ENCODE data around the gene TRAP1.

TRAP1 gene

DNA sequence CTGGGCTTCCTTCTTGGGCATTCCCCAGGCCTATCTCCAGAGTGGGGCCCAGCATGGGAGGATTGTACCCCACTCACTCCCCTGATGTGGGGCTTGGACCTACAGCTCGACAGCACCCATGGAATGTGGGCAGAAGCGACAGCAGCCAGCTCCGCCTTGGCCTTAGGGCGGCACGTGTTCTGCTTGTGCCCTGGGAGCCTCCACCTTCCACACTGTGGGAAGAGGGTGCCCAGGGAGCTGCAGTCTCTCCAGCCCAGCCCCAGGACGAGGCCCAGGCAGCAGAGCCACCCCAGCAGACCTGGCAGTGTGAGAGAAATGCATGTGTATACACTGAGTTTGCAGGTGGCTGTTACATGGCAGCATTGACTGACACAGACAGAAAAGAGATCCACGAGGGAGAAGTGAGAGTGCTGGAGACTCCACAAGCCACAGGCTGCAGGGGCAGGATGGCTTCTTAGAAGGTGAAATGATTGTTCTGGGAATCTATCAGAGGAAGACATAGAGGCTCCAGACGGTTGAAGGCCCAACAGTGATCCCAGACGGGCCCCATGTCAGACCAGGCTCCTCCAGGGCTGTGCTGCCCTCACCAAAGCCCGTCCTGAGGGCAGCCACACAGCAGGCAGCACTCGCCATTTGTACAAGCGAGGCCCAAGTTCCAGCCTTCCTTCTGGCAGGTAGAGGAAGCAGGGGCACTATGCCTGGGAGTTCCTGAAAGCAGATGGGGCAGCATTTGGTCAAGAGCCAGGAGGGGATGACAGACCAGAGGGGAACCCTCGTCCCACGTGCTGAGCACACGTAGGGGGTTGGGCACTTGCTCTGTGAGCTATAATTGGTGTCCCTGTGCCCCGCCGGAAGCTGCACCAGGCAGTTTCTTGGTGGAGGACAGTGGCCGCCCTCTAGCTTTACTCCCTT lies 65.6 kb downstream of the TRAP1 start:
- DNase-seq (ENCODE audit: low spot score) = no peak

DNA sequence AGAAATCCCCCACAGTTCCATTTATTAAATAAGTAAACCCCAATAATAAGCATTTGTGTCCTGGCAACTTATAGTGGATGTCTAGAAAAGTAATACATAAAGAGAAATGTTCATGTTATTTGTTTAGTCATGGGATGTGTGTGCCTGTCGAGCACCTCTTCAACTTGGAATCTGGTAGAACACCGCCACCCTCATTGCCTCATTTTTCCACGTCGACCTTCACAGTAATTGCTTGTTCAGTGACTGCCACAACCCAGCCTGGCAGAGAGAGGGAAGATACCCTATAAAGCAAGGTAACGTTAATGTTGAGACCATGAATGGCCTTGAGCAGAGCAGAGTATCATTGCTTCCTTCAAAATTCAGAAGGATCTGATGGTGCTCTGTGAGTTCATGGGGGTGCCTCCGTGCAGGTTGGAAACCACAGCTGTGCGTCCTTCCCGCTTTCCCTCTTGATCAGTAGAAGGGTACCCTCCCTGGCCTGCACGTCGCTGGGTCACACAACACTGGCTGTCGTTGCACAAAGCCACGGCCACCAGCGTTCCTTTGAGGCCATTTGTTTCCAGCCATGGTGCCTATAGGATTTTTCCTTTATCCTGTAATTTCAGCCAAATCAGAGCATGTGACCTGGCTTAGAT lies 66.6 kb downstream of the TRAP1 start:
- DNase-seq (ENCODE audit: low spot score) = no peak

DNA sequence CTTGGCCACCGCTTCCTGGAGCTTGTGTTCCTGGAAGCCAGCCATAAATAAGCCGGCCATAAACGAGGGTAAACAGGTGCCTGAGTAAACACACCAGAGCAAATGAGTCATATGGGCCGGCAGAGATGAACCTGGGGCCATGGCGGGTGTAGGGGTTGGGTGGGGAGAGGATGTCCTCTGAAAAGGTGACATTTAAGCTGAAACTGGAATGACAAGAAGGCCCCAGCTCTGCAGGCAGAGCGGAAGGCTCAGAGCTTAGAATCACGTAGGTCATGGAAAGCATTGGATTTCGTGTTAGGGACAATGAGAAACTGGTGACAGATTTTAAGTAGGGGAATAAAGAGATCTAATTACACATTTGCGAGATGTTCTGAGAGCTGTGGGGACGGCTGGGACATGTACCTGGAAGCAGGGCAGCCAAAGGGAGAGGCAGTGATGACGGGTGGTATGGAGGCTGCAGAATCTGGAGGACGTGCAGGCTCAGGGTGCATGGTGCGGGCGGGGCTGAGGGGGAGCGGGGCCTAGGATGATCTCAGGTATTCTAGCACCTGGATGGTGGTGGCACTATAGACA lies 70.9 kb downstream of the TRAP1 start:
- DNase-seq (ENCODE audit: low spot score) = no peak

DNA sequence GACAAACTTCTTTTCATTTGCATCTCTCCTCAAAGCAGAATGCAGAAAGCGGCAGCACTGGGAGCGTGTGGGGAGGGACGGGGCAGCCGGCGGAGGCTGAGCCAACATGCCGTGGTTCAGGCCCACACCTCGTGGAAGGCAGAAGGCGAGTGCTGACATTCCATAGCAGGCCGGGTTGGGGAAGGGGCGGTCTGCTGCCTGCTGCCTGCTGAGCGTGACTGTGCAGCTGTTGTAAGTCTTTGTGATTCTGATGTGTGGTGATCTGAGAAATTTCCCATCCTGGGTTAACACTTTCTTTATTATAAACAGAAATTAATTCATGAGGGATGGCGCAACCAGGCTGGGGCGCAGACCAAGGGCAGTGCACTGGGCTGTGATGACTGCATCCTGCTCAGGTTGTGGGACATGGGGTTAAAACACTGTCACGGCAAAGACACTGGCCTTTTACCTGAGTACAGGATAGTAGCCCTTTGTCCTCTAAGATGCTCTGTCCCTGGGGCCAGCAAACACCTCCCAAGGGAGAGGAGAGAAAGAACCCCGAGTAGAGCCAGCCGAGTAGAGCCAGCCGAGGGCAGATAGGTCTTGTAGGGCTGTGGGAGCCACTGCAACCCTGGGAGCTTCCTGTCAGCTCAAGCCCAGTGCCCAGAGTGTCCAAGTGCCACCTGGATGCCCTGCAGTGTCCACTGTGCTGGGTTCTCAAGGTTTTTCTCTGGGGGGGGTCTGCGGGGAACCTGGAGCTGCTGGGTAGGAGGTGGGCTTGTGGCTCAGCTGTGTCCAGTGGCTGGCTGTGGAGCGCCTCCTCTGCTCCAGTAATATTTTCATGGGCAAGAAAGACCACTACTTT lies 71.6 kb downstream of the TRAP1 start:
- no peak for DNase-seq (ENCODE audit: low spot score)

DNA sequence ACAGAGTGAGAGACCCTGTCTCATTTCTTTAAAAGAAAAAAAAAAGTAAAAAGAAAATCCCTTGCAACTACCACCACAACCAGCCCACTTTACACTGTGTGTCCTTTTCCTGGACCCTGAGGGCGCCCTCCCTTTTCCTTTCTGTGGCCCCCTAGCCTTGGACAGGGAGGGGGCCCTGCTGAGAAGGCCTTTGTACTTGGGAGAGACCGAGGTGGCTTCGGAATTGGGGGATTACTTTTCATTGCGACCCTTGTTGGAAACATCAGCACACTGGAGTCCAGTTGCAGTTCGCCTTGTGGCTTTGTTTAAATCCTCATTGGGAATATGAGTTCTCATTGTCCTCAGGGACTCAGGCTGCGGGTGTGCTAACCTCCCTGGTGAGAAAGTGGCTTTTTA lies 72.2 kb downstream of the TRAP1 start:
- no peak for DNase-seq (ENCODE audit: low spot score)

DNA sequence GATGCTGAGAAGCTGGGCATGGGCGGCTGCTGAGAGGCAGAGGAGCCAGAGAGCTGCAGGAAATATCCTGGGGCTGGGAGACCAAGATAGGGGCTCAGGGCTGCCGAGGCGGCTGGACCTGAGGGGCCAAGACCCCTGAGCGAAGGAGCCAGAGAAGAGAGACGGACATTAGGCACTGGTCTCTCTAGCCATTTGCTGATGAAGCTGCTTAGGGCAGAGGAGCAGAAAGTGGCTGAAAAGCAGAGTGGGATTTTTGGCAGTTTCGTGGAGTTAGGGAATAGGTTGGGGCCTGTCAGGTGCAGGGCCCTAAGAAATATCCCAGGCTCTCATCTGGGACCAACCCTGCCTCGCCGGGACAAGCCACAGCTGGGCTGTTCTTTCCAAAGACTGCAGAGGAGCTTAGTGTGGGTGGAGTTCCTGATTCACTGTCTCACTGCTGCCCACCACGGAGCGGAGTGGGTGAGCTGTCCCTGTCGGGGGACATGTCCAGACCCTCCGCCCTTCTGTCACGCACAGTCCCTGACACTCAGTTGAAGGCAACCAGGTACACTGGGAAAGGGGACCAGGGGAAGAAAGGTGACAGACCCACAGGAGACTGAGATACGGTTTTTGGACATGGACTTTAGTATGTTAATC lies 74.1 kb downstream of the TRAP1 start:
- no peak for DNase-seq (ENCODE audit: low spot score)

DNA sequence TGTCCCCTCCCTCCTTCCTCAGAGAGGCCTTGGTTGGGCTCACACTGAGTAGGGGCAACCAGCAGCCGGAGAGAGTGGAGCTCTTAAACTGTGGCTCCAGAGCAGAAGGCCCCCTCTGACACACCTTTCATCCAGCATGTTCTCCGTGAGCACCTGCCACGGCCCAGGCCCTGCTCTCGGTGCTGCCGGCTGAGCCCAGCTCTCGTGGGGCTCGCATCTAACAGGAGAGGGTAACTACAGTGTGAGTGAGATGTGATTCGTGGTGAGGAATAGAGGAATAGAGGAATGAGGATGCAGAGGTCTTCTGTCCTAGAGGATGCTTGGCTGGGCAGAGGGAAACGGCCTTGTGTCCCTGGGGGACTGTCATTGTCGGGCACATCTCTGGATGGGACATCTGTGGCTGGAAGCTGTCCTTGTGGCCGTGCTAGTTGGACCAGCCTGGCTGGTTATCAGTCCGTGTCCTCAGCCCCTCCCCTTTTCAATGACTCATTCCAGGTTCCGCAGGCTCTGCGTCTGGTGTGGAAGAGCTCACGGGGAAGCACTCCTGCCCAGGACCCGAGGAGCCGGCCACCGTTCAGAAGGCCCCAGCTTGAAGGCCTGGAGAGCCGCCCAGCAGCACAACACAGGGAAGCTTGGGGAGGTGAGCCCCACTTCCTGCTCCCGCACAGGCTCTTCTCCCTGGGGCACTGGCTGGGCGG lies 74.8 kb downstream of the TRAP1 start:
- DNase-seq (ENCODE audit: low spot score) = no peak

DNA sequence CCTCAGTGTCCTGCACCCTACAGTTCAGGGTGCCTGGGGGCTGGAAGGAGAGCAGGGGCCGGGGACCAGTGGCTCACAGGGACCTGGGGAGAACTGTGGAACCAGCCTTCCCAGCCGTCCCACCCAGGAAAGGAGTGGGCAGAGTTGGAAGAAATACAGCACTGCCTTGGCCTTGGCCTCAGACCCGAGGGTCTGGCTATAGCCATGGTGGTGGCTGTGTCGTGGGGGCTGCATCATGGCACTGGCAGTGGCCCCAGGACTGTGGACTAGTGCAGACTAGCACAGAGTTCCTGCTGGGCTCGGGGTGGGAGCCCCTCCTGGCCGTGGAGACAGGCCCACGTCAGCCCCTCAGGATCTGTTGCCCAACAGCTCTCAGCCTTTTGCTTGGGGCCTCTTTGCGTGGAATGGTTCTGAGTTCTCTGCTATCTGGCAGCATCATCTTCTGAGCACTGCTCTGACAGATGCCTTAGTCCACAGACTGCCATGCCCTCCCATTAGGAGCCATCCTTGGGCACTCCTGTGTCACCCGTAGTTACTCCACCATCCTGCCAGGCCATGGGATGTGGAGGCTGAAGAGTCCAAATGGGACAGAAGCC lies 75.4 kb downstream of the TRAP1 start:
- no peak for DNase-seq (ENCODE audit: low spot score)

DNA sequence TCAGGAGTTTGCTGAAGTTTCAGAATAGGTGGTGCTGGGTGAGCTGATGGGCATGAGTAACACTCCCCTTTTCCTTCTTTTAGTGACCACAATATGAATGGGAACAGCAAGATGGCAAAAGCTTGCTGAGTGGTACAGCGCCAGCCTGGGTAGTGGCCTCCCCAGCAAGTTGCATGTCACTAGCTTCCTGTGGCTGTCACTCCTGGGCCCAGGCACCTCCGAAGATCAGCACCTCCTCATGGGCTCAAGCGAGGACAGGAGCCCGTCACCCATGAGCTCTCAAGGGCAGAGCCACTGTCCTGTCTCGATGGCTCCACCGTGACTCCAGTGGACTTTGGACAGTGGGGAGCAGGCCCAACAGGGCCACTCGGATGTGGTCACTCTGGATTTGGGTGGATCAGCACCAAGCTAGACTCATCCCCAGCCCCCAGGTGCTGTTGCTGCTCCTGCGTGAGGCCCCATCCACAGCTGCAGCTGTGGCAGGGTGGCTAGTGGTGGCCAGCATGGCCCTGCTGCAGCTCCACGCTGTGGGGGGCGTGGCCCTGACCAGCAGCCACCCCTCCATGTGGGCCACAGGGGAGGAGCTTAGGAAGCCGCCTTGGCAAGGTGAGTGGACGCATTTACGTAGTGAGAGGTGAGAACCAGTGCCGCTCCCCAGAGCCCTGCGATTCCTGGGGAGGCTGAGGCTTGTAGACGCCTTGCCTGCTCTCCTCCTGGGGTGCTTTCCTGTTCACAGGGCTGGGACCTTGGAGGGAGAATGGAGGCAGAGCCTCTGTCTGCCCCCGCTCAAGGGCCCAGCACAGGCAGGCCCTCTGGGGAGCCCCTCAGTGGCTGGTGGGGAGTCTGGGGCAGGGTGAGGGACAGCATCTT lies 76.5 kb downstream of the TRAP1 start:
- DNase-seq (ENCODE audit: low spot score) = no peak

DNA sequence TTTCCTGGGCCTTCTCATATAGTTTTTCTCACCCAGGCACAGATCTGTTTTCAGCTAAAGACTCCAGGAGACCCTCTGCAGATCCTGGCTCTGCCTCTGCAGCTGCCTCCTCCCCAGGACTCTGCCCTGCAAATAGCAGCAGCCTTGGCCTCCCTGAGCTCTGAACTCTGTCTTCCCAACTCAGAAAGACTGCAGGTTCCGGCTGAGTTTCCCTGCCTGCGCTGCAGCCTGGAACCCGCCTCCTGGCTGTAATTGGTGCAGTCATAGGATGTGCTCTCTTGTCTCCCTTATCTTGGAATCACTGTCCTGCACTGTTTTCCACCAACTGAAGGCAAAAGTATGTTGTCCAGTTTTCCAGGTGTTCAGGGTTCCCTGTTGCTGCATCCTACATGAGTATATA lies 77.1 kb downstream of the TRAP1 start:
- DNase-seq (ENCODE audit: low spot score) = no peak

DNA sequence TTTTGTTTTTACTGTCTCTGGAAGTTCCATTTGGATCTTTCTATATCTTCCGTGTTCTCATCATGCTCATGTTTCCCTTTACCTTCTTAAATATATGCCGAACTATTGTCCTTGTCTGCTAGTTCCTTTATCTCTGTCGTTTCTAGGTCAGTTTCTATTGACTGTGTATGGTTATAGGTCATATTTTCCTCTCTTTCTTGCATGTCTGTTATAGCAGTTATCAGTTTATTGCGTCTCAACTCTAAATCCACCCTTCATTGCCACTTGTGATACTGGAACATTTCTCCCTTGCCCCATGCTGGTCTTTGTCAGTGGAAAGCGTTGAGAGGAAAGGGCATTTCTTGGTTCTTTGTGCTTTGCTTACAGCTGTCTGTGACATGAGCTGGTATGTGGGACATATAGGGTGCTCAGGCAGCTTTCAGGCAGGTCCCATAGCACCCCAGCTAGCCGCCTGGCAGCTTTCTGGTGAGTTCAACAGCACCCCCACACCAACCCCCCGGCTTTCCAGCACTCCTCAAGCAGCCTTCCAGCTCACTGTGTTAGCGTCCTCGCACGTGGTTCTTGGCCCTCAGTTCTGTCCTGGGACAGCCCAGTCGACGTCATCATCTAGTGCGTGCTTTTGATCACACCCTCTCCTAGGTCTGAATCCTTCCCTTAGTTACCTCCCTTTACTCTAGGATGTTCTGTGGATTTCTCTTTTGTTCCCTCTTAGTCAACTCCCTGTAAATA lies 78.2 kb downstream of the TRAP1 start:
- DNase-seq (ENCODE audit: low spot score) = no peak

DNA sequence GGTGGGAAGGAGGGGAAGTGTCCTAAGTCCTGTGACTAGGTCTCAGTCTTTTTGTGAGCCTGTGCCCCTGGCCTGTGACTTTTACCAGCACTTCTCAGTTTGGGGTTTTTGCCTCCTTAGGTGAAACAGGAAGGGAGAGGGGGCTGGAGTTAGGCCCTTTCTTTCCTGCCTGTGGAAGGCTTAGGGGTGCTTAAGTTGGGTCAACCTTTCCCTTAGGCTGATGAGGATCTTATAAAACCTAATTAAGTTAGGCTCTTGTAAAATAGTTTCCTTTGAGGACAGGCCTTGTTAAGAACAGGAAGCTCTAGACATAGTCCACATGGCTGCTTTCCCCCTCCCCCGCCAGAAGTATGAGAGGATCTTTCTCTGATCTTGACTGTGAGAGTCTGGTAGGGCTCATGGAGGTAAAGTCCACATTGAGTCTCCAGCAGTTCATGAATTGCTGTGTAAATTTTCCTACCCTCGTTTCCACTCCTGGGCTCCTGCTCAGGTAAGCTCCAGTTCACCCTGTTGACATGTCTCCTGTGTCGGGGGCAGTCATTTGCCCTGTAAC lies 79.9 kb downstream of the TRAP1 start:
- no peak for DNase-seq (ENCODE audit: low spot score)

DNA sequence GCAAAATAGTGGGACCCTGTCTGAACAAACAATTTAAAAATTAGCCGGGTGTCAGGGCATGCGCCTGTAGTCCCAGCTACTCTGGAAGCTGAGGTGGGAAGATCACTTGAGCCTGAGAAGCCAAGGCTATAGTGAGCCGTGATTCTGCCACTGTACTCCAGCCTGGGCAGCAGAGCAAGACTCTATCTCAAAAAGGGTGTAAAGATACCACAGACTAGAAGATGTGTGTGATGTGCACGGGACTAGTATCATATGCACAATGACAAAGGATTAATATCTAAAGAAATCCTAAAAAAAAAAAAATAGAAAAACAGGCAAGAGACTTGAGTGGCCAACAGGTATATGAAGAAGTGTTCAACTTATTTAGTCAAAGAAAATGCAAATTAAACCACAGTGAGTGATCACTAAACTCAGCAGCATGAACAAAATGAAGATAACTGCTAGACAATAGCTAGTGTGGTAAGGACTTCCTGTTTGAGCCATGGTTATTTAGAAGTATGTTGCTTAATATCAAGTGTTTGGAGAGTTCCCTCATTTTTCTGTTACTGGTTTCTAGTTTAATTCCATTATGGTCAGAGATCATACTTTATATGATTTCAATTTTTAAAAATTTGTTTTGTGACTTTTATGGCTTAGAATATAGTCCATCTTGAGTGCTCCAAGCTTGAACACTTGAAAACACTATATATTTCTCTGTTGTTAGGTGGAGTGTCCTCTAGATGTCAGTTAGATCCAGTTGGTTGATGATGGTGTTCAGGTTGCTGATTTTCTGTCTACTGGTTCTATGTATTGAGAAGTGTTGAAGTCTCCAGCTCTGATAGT lies 91.2 kb downstream of the TRAP1 start:
- DNase-seq (ENCODE audit: low spot score) = no peak

DNA sequence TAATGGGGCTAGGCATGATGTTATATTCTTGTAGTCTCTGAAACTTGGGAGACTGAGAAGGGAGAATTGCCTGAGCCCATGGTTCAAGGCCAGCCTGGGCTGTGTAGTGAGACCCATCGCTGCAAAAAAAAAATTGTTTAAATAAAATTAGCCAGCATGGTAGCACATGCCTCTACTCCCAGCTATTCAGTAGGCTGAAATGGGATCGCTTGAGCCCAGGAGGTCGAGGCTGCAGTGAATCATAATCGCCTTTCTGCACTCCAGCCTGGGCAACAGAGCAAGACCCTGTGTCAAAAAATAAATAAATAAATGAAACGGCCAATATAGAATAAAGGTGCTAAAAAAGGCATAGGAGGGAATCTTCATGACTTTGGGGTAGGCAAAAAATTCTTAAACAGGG lies 92.0 kb downstream of the TRAP1 start:
- no peak for DNase-seq (ENCODE audit: low spot score)

DNA sequence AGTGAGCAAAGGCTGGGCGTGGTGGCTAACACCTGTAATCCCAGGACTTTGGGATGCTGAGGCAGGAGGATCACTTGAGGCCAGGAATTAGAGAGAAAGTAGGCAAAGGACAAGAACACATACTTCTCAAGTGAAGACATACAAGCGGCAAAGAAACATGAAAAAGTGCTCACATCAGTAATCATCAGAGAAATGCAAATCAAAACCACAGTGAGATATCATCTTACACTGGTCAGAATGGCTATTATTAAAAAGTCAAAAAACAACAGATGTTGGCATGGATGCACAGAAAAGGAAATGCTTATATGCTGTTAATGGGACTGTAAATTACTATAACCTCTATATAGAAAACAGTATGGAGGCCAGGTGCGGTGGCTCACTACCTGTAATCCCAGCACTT lies 93.7 kb downstream of the TRAP1 start:
- DNase-seq (ENCODE audit: low spot score) = no peak

DNA sequence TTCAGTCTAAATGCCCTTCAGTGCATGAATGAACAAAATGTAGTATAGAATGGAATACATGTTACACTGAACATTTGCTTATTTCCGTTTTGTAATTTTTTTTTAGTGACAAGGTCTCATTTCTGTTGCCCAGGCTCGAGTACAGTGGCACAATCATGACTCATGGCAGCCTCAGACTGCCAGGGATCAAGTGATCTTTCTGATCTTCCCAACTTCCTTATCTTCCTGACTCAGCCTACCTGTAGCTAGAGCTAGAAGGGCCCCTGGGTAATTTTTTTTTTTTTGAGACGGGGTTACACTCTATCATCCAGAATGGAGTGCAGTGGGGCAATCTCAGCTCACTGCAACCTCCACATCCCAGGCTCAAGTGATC lies 98.6 kb downstream of the TRAP1 start:
- DNase-seq (ENCODE audit: low spot score) = peak; percentile 30

DNA sequence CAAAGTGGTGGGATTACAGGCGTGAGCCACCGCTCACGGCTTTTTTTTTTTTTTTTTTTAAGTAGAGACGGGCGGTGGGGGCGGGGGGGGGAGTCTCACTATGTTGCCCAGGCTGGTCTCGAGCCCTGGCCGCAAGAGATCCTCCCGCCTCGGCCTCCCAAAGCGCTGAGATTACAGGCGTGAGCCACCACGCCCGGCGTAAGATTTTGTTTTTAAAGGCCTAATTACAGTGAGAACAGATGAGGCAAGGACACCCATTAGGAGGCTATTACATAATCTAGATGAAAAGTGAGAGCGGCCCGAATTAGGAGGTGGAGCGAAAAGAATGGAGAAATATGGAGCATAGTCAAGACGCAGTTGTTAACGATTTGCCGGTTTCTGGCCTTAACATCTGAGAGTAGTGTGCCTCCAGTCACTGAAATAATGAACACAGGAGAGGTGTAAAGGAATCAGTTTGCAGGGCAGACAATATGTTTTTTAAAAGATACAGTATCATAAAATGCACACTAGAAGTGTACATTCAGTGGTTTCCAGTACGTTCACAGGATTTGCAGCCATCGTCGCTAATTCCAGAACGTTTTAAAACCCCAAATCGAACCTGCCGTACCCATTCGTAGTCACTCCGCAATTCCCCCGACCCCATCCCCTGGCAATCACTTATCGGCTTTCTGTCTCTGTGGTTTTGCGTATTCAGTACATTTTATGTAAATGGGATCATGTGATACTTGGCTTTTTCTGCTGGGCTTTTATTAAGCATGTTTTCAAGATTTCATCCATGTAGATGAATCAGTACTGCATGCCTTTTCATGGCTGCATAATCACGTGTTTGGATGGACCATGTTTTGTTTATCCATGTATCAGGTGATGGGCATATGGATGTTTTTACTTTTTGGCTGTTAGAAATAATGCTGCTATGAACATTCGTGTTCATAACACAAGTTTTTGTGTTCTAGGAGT lies 104.5 kb downstream of the TRAP1 start:
- DNase-seq (ENCODE audit: low spot score) = peak; percentile 23

All from hematopoietic multipotent progenitor cell treated with erythropoietin and hydrocortisone succinate and interleukin-3 and kit ligand, for 17 days (in vitro differentiated cells).